Muscle of leg (tissue), 11 donors: Measurements from ENCODE around the gene CERK. TPM values are rescaled to one million over a fixed set of nuclear protein-coding genes. Genes with fewer than 3 reads are reported as not detected.

Experiments
- DNase-seq: peaks from one replicate; pipeline ENCODE4 v3.0.0; 2013
- H3K27ac ChIP-seq: one replicate; pipeline ENCODE4 v1.5.1; 2013; ENCODE audit warnings: mild to moderate bottlenecking, low read length, control low read depth
- H3K27me3 ChIP-seq: one replicate; pipeline ENCODE4 v1.6.1; 2013; ENCODE audit warnings: low read length; ENCODE audit not compliant: control insufficient read depth, insufficient read depth
- H3K36me3 ChIP-seq: one replicate; pipeline ENCODE4 v1.6.1; 2013; ENCODE audit warnings: low read length; ENCODE audit not compliant: control insufficient read depth, insufficient read depth
- H3K4me1 ChIP-seq: one replicate; pipeline ENCODE4 v1.6.1; 2013; ENCODE audit warnings: low read length; ENCODE audit not compliant: control insufficient read depth, insufficient read depth
- H3K4me3 ChIP-seq: one replicate; pipeline ENCODE4 v1.5.1; 2013; ENCODE audit warnings: low read length, control low read depth
- H3K9me3 ChIP-seq: replicated peaks from 2 replicates; pipeline ENCODE4 v1.6.1; 2013; ENCODE audit warnings: low read depth, low read length; ENCODE audit not compliant: control insufficient read depth
- WGBS: methylation state at CpG from one replicate; pipeline ENCODE4 v1.1.5; 2013; ENCODE audit warnings: missing lambda C conversion rate; ENCODE audit not compliant: insufficient coverage; 5-methylcytosine and 5-hydroxymethylcytosine counted together
- polyA plus RNA-seq, 8 donors: library from polyadenylated mRNA; unstranded; fragments of 120-200 nt; gene quantifications; one replicate each; pipeline versions ENCODE4 v1.2.1 to v1.2.3, GENCODE V29; 2013; ENCODE audit warnings: inconsistent platforms in 1 of 8, low replicate concordance in 1 of 8; ENCODE audit not compliant: insufficient read length in 8 of 8, insufficient read depth in 1 of 8
- total RNA-seq: library from RNA; stranded (reverse); fragments of 120-200 nt; gene quantifications from one replicate; pipeline ENCODE4 v1.2.4, GENCODE V29; 2013

CERK gene
- total and polyA plus RNA-seq, 9 donors = 18.5 to 33.0 (median 25.4) TPM

GRCh38 chr22:46694416-46695170, 43.5 kb downstream of the CERK start:
- H3K27me3 ChIP-seq = no peaks in the 10 kb centered on the region
- 93% methylated on average over 8 of the region's 15 CpGs for WGBS
- no peaks in the 10 kb centered on the region for H3K9me3 ChIP-seq
- H3K27ac ChIP-seq = no peak overlapping the region
- peaks cover 77% of the 10 kb centered on the region for H3K36me3 ChIP-seq
- no peak for DNase-seq
- no peaks in the 10 kb centered on the region for H3K4me1 ChIP-seq
- no peak overlapping the region for H3K4me3 ChIP-seq

GRCh38 chr22:46693634-46694415, 44.2 kb downstream of the CERK start:
- no peak overlapping the region for H3K27ac ChIP-seq
- 82% methylated on average over 12 of the region's 17 CpGs for WGBS
- DNase-seq = no peak

GRCh38 chr22:46691571-46691970, 46.5 kb downstream of the CERK start:
- WGBS = 86% methylated on average over 17 of the region's 17 CpGs
- no peak overlapping the region for H3K4me3 ChIP-seq
- no peak for DNase-seq
- H3K4me1 ChIP-seq = peaks cover 8% of the 10 kb centered on the region
- H3K9me3 ChIP-seq = no peaks in the 10 kb centered on the region
- H3K27me3 ChIP-seq = no peaks in the 10 kb centered on the region
- H3K36me3 ChIP-seq = peaks cover 78% of the 10 kb centered on the region
- H3K27ac ChIP-seq = no peak overlapping the region

More at GRCh38 chr22:46693634-46694415, 44.2 kb downstream of the CERK start:
- Histone ChIP-seq H3K36me3 (peaks cover 78% of the 10 kb centered on the region), H3K9me3 (no peaks in the 10 kb centered on the region), H3K4me3 (no peak overlapping the region), H3K4me1 (peaks cover 4% of the 10 kb centered on the region), H3K27me3 (no peaks in the 10 kb centered on the region)

- no peak for DNase-seq
- Histone ChIP-seq H3K27ac (no peak overlapping the region), H3K27me3 (no peaks in the 10 kb centered on the region), H3K4me1 (peaks cover 12% of the 10 kb centered on the region), H3K9me3 (no peaks in the 10 kb centered on the region), H3K4me3 (no peak overlapping the region), H3K36me3 (peaks cover 78% of the 10 kb centered on the region)
- WGBS = 86% methylated on average over 11 of the region's 20 CpGs
Observed at GRCh38 chr22:46690146-46690545, 47.9 kb downstream of the CERK start.

- no peak overlapping the region for H3K4me3 ChIP-seq
- peaks cover 12% of the 10 kb centered on the region for H3K4me1 ChIP-seq
- peaks cover 76% of the 10 kb centered on the region for H3K36me3 ChIP-seq
- no peaks in the 10 kb centered on the region for H3K9me3 ChIP-seq
- 39% methylated on average over 8 of the region's 11 CpGs for WGBS
- no peak overlapping the region for H3K27ac ChIP-seq
- DNase-seq = no peak
- H3K27me3 ChIP-seq = no peaks in the 10 kb centered on the region
Observed at GRCh38 chr22:46688949-46689348, 49.1 kb downstream of the CERK start.

GRCh38 chr22:46687460-46687859, 50.6 kb downstream of the CERK start:
- H3K27ac ChIP-seq = no peak overlapping the region
- peaks cover 12% of the 10 kb centered on the region for H3K4me1 ChIP-seq

GRCh38 chr22:46687048-46687444, 51.0 kb downstream of the CERK start:
- H3K4me1 ChIP-seq = peaks cover 13% of the 10 kb centered on the region
- H3K9me3 ChIP-seq = no peaks in the 10 kb centered on the region
- 66% methylated on average over 12 of the region's 15 CpGs for WGBS
- no peak overlapping the region for H3K27ac ChIP-seq
- peaks cover 68% of the 10 kb centered on the region for H3K36me3 ChIP-seq
- no peak for DNase-seq
- H3K4me3 ChIP-seq = no peak overlapping the region
- H3K27me3 ChIP-seq = no peaks in the 10 kb centered on the region

More at GRCh38 chr22:46687460-46687859, 50.6 kb downstream of the CERK start:
- peaks cover 68% of the 10 kb centered on the region for H3K36me3 ChIP-seq
- DNase-seq = no peak
- H3K27me3 ChIP-seq = no peaks in the 10 kb centered on the region
- no peaks in the 10 kb centered on the region for H3K9me3 ChIP-seq
- 83% methylated on average over 5 of the region's 15 CpGs for WGBS
- H3K4me3 ChIP-seq = no peak overlapping the region

- peaks cover 62% of the 10 kb centered on the region for H3K36me3 ChIP-seq
- peak overlapping the region; percentile 47 for H3K27ac ChIP-seq
- peaks cover 15% of the 10 kb centered on the region for H3K4me1 ChIP-seq
- WGBS = 61% methylated on average over 24 of the region's 33 CpGs
- DNase-seq = no peak
- H3K9me3 ChIP-seq = no peaks in the 10 kb centered on the region
- H3K4me3 ChIP-seq = no peak overlapping the region
- no peaks in the 10 kb centered on the region for H3K27me3 ChIP-seq
Observed at GRCh38 chr22:46686221-46687047, 51.6 kb downstream of the CERK start.

- H3K4me1 ChIP-seq = peaks cover 18% of the 10 kb centered on the region
- no peak for DNase-seq
- H3K4me3 ChIP-seq = no peak overlapping the region
- no peaks in the 10 kb centered on the region for H3K9me3 ChIP-seq
- no peak overlapping the region for H3K27ac ChIP-seq
- no peaks in the 10 kb centered on the region for H3K27me3 ChIP-seq
- 73% methylated on average over 8 of the region's 10 CpGs for WGBS
- peaks cover 50% of the 10 kb centered on the region for H3K36me3 ChIP-seq
Observed at GRCh38 chr22:46684706-46685105, 53.3 kb downstream of the CERK start.
